ENCODE measurements around the gene AJAP1.

The AJAP1 gene

DNA sequence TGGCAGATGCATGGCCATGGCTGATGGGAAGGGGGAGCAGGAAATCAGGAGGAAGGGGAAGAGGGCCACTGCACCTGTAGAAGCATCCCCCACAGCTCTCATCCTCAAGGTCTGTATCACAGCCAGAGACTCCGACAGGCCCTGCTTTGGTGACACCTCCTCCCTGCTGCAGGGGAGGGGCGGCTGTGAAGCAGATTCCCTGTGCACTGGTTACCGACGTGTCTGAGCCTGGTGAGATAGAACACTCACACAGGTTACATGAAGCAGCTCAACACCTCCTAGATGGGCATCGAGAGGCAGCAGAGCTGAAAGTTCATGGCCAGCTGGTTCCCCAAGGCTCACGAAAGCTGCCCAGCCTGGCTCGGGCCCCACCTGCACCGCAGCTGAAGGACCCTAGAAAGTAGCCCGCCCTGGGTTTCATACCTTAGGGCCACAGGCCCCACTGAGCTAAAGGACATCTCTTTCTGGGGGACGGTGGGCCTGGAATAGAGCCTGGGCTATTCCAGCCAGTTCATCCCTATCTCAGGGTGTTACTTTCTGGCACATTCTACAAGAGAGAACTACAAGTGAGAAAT lies 30.2 kb upstream of the AJAP1 start:
- TF ChIP-seq GATA3 (IDR thresholded peaks at IDR 0.05; ENCODE audit: low read depth, low read length): no peak
- TF ChIP-seq GATA2 (IDR thresholded peaks at IDR 0.05; ENCODE audit: low read depth, low read length): no peak

DNA sequence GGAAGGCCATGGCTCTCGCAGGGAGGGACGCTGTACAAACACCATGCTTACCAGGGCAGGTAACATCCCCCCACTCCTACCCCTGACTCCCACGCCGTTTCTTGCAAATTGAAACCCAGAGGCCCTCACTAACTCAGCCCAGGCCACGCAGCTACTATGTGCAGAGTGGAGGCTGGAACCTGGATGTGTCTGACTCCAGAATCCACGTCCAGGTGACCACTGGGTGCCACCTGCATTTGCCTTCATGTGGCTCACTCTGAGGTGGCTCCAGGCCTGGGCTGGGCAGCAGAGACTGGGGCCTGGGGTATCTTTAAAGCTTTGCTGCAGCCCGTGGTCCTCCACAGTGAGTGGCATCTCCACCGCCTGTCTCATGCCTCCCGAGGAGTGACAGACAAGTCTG lies 29.6 kb upstream of the AJAP1 start:
- TF ChIP-seq GATA2 (IDR thresholded peaks at IDR 0.05; ENCODE audit: low read depth, low read length) (no peak), GATA3 (IDR thresholded peaks at IDR 0.05; ENCODE audit: low read depth, low read length) (no peak)

GRCh38 chr1:4626061-4626460 lies 28.3 kb upstream of the AJAP1 start:
- TF ChIP-seq GATA3 (IDR thresholded peaks at IDR 0.05; ENCODE audit: low read depth, low read length): no peak
- no peak for TF ChIP-seq GATA2 (IDR thresholded peaks at IDR 0.05; ENCODE audit: low read depth, low read length)

GRCh38 chr1:4626560-4627319 lies 27.7 kb upstream of the AJAP1 start:
- TF ChIP-seq GATA2 (IDR thresholded peaks at IDR 0.05; ENCODE audit: low read depth, low read length) (no peak), GATA3 (IDR thresholded peaks at IDR 0.05; ENCODE audit: low read depth, low read length) (no peak)

- TF ChIP-seq GATA2 (IDR thresholded peaks at IDR 0.05; ENCODE audit: low read depth, low read length): no peak
- no peak for TF ChIP-seq GATA3 (IDR thresholded peaks at IDR 0.05; ENCODE audit: low read depth, low read length)
These were observed 27.1 kb upstream of the AJAP1 start for GRCh38 chr1:4627353-4627752.

- no peak for TF ChIP-seq GATA3 (IDR thresholded peaks at IDR 0.05; ENCODE audit: low read depth, low read length)
- no peak for TF ChIP-seq GATA2 (IDR thresholded peaks at IDR 0.05; ENCODE audit: low read depth, low read length)
These were observed 25.4 kb upstream of the AJAP1 start for GRCh38 chr1:4628992-4629391.

DNA sequence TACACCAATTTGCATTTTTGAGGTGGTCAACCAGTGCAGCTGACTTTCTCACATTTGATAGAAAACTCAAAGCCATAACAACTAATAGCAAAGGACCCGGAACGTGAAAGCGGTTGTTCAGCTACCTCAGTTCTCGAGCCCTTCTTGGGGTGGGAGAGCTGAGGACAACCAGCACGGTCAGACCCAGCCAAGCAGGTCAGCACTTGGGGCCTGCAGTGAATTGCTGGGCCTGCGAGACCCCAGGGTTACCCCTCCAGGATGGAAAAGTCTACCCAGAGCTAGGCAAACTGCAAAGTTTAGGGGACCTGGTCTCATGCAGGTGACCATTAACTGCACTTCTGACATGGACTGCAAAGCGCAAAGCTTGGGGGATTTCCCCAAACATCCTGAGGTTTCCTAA lies 23.8 kb upstream of the AJAP1 start:
- TF ChIP-seq GATA2 (IDR thresholded peaks at IDR 0.05; ENCODE audit: low read depth, low read length) (no peak), GATA3 (IDR thresholded peaks at IDR 0.05; ENCODE audit: low read depth, low read length) (no peak)

DNA sequence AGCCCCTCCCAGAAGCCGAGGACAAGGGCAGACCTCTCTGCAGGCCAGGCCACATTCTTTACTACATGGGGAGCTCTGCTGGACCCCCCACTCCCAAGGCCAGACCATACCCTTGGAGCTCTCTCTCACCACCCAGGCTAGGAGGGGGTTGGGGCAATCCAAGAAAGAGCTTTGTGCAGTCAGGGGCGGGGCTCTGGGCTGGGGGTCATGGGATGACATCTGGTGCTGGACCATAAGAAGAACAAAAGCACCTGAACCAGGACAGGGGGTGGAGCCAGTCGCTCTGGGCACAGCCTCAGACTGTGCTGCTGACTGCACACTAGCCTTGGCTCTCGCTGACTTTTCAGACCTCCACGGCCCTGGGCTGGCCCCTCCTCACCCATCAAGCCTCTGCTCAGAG lies 23.1 kb upstream of the AJAP1 start:
- TF ChIP-seq GATA3 (IDR thresholded peaks at IDR 0.05; ENCODE audit: low read depth, low read length) (no peak), GATA2 (IDR thresholded peaks at IDR 0.05; ENCODE audit: low read depth, low read length) (no peak)

- TF ChIP-seq GATA2 (IDR thresholded peaks at IDR 0.05; ENCODE audit: low read depth, low read length): no peak
- TF ChIP-seq GATA3 (IDR thresholded peaks at IDR 0.05; ENCODE audit: low read depth, low read length): no peak
These were observed 21.1 kb upstream of the AJAP1 start for GRCh38 chr1:4633346-4633745.

- TF ChIP-seq GATA2 (IDR thresholded peaks at IDR 0.05; ENCODE audit: low read depth, low read length) (no peak), GATA3 (IDR thresholded peaks at IDR 0.05; ENCODE audit: low read depth, low read length) (no peak)
These were observed 20.1 kb upstream of the AJAP1 start for GRCh38 chr1:4634156-4634792.

DNA sequence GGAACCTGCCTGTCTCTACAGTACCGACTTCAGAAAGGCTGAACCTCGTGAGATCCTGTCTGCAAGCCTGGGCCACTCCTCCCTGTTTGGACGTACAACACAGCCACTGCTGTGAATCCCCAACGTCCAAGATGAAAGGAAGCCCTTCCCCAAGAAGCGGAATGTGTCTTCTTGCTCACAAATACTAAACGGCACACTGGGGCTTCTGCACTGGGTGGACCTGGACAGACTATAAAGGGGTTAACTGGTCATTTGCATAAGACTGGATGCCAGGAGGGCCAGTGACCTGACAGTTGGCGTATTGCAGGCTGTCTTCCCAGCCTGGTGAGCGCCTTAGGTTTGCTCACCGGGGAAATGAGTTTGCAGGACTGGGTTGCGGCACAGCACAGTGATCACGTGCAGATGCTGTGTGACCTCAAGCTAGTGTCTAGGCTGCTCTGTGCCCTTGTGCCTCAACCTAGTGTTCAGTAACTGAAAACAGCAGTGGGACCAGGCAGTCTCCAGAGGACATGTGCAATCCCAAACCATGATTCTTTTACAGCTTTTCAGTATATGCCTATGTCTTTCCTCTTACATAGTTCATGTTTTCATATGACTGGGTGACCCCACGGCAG lies 19.5 kb upstream of the AJAP1 start:
- TF ChIP-seq GATA2 (IDR thresholded peaks at IDR 0.05; ENCODE audit: low read depth, low read length) (no peak), GATA3 (IDR thresholded peaks at IDR 0.05; ENCODE audit: low read depth, low read length) (no peak)

- TF ChIP-seq GATA3 (IDR thresholded peaks at IDR 0.05; ENCODE audit: low read depth, low read length) (no peak), GATA2 (IDR thresholded peaks at IDR 0.05; ENCODE audit: low read depth, low read length) (no peak)
These were observed 18.2 kb upstream of the AJAP1 start for GRCh38 chr1:4636186-4636585.

- TF ChIP-seq GATA2 (IDR thresholded peaks at IDR 0.05; ENCODE audit: low read depth, low read length) (no peak), GATA3 (IDR thresholded peaks at IDR 0.05; ENCODE audit: low read depth, low read length) (no peak)
These were observed 17.6 kb upstream of the AJAP1 start for GRCh38 chr1:4636644-4637380.
